Activated CD4-positive, alpha-beta T cell treated with anti-CD3 and anti-CD28 coated beads, Interleukin-2, amount 10 ng/mL, durations not matched to agents 7 days and 5 days (primary cell): ENCODE data around the gene TRIM8. TPM values are rescaled to one million over a fixed set of nuclear protein-coding genes. Genes with fewer than 3 reads are reported as not detected.
"Not testable (repeated sequence)": the region's sequence is repeated elsewhere in the genome, so short reads cannot be mapped to it uniquely, and the experiment has no call there.

Source experiments
- CTCF ChIA-PET: fragments of 350-600 bp; sonication (Branson Sonifier 250); formaldehyde crosslinking; loops from one replicate; lab custom pipeline; 2021; ENCODE audit warnings: antibody characterized with exemption; lab: Charles Lee
- POLR2A ChIA-PET: fragments of 350-600 bp; sonication (Branson Sonifier 250); formaldehyde crosslinking; loops from one replicate; lab custom pipeline; 2021; ENCODE audit warnings: antibody characterized with exemption; lab: Charles Lee
- DNase-seq: peaks from one replicate; pipeline ENCODE4 v3.0.0-alpha.2; 2020
- H3K27ac Mint-ChIP-seq: one replicate; pipeline ENCODE4 v1.8.0; 2021; ENCODE audit warnings: mild to moderate bottlenecking, moderate library complexity, mixed read lengths
- H3K27me3 Mint-ChIP-seq: one replicate; pipeline ENCODE4 v1.8.0; 2021; ENCODE audit warnings: mixed read lengths
- H3K36me3 Mint-ChIP-seq: one replicate; pipeline ENCODE4 v1.8.0; 2021; ENCODE audit warnings: low read depth, mixed read lengths
- H3K4me1 Mint-ChIP-seq: one replicate; pipeline ENCODE4 v1.8.0; 2021; ENCODE audit warnings: mixed read lengths
- H3K4me3 Mint-ChIP-seq: one replicate; pipeline ENCODE4 v1.8.0; 2021; ENCODE audit warnings: mild to moderate bottlenecking, moderate library complexity, mixed read lengths
- H3K9me3 Mint-ChIP-seq: one replicate; pipeline ENCODE4 v1.8.0; 2021; ENCODE audit warnings: mixed read lengths
- total RNA-seq, 2 experiments: library from RNA; stranded (reverse); gene quantifications; one replicate each; pipeline ENCODE4 v1.2.3, GENCODE V29; 2021

TRIM8 gene
- total RNA-seq, 2 experiments from 2014 or later, result 40.2 to 42.7 TPM

DNA sequence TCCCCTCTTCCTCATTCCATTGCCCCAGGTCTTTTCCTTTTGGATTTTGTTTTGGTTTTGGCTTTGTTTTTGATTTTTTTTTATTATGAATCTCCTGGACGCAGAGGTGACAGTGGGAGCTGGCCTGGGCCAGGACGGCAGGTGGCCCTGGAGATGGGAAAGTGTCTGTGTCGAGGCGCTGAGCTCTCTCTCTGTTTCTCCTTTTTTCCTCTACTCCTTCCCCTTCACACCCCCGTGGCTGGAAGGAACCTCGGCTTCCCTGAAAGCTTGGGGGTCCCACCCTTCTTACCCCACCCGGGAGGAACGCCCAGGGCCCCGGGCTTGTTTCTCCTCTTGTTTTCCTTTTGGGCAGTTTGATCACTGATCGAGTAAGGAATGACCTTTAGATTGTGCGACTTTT, 13.2 kb downstream of the TRIM8 start:
- no peaks in the 10 kb centered on the region for H3K9me3 Mint-ChIP-seq
- no peak for DNase-seq
- no peak overlapping the region for H3K4me3 Mint-ChIP-seq
- ChIA-PET CTCF (interaction anchor here (0.8 to 1.2 kb wide), 2 partner anchors 11 to 13 kb away, joined by 3 to 4 read pairs; partner anchors contain the start of gene TRIM8), POLR2A (interaction anchor here (0.7 kb wide), 1 partner anchor 404 kb away, joined by 3 read pairs; no protein-coding TSS in a partner anchor)
- peaks cover 38% of the 10 kb centered on the region for H3K36me3 Mint-ChIP-seq
- peaks cover 59% of the 10 kb centered on the region for H3K4me1 Mint-ChIP-seq
- H3K27ac Mint-ChIP-seq, result peak overlapping the region; percentile 69
- no peaks in the 10 kb centered on the region for H3K27me3 Mint-ChIP-seq

DNA sequence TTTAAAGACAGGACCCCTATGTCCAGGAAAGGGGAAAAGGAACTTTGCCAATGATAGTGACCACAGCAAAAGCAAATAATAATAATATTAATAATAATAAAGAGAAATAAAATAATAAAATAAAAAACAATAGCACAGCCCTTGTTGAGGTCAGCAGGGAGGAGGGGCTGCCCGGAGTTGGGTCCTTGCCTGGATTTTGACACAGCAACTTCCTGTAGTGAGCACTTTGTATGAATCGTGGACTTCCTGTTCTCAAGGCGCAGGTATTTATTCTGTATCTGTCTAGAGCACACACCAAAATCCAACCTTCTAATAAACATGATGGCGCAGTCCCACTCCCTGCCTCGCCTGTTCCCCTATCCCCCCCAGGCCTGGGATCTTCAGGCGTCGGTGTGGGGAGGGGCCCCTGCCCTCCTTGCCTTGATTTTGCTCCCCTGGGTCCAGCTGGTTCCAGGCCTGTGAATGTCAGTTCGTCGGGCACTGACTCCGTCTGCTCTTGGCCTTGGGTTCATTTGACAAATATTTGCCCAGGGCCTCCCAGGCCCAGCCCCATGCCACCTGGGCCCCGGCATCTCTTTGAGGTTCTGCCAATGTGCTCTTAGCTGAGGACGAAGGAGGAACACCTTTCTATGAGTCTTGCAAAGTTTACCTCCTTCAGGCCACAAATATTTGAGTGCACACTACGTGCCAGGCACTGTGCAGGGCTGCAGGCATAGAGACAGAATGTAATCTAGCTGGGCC, 13.9 kb downstream of the TRIM8 start:
- Mint-ChIP-seq H3K36me3 (peaks cover 33% of the 10 kb centered on the region), H3K4me1 (peaks cover 53% of the 10 kb centered on the region), H3K9me3 (no peaks in the 10 kb centered on the region), H3K27me3 (no peaks in the 10 kb centered on the region), H3K4me3 (no peak overlapping the region), H3K27ac (peak overlapping the region; percentile 76)
- DNase-seq, result no peak
- ChIA-PET CTCF (interaction anchor here (0.8 to 4.8 kb wide), 5 partner anchors 8 to 16 kb away, joined by 3 to 28 read pairs (median 3); no protein-coding TSS in a partner anchor), POLR2A (interaction anchor here (0.5 to 0.7 kb wide), 2 partner anchors 45 to 405 kb away, joined by 3 read pairs; no protein-coding TSS in a partner anchor)

DNA sequence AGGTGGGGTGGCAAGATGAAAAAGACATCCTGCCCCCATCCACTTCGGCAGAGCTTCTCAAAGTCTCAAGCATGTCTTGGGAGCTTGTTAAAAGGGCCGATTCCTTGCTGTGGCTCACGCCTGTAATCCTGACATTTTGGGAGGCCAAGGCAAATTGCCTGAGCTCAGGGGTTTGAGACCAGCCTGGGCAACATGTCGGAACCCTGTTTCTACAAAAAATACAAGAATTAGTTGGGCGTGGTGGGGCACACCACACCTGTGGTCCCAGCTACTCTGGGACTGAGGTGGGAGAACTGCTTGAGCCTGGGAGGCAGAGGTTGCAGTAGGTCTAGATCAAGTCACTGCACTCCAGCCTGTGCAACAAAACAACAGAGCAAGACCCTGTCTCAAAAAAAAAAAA, 14.5 kb downstream of the TRIM8 start:
- Mint-ChIP-seq H3K27me3 (no peaks in the 10 kb centered on the region), H3K9me3 (no peaks in the 10 kb centered on the region), H3K36me3 (peaks cover 27% of the 10 kb centered on the region), H3K27ac (peak overlapping the region; percentile 76), H3K4me3 (no peak overlapping the region), H3K4me1 (peaks cover 46% of the 10 kb centered on the region)
- ChIA-PET POLR2A (interaction anchor here (0.5 kb wide), 1 partner anchor 45 kb away, joined by 3 read pairs; no protein-coding TSS in a partner anchor), CTCF (interaction anchor here (0.9 to 4.8 kb wide), 4 partner anchors 8 to 17 kb away, joined by 3 to 28 read pairs (median 5); no protein-coding TSS in a partner anchor)
- DNase-seq, result no peak

DNA sequence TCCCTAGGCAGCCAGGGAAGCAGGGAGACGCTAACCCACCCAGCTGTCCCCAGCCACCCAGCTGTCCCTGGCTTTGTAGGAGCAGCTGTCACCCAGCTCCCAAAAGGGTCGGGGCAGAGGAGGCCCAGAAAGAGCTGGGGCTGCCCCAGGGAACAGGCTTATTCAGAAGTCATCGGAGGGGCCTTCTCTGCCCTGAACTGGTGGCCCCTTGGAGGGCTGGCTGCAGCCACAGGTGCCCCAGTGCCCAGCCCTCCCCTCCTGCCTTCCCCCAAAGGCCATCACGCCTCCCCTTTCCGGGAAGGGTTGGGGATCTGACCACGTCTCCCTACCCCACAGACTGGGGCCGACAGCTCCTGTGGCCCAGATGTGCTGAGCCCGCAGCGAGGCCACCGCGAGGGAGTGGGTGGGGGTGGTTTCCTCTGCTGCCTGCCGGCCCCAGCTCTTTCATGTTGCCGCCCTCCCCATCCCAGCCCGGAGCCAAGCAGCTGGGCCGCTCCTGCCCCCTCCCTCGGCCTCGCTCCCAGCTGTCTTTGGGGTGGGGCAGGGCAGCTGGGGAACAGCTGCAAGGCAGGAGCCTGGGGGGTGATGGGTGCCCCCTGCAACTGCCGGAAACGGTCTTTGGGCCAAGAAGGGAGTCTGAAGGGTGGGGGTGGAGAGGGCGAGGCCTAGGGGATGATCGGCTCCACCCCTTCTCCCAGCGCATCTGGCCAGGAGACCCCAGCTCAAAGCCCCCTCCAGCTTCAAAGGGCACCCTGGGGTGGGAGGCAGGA, 16.8 kb downstream of the TRIM8 start:
- H3K36me3 Mint-ChIP-seq, result peaks cover 15% of the 10 kb centered on the region
- peaks cover 45% of the 10 kb centered on the region for H3K4me1 Mint-ChIP-seq
- ChIA-PET POLR2A (interaction anchor here (0.6 kb wide), 2 partner anchors 15 to 53 kb away, joined by 3 to 14 read pairs; partner anchors contain the start of genes ARL3 and SFXN2), CTCF (interaction anchor here (0.8 to 4.8 kb wide), 7 partner anchors 9 to 262 kb away, joined by 3 to 28 read pairs (median 5); partner anchors contain the start of gene TRIM8)
- H3K27me3 Mint-ChIP-seq, result no peaks in the 10 kb centered on the region
- peak; percentile 70 for DNase-seq
- H3K9me3 Mint-ChIP-seq, result no peaks in the 10 kb centered on the region
- peak overlapping the region; percentile 92 for H3K27ac Mint-ChIP-seq
- peak overlapping the region; percentile 47 for H3K4me3 Mint-ChIP-seq

DNA sequence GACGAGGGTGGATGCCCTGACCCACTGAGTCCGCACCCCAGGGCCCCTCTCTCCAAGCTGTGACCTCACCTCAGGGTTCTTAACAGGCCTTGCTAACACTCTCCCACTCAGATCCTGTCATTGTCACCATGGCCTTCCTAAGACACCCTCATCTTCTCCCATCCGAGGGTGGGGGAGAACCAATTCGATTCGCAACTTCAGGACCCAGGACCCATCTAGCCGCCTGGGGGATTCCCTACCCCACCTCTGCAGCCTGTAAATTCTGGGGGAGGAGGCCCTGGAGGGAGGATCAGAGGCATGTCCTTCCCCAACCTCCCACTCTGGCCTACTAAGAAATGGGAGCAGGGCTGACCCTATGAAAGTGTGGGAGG, 17.4 kb downstream of the TRIM8 start:
- peaks cover 15% of the 10 kb centered on the region for H3K36me3 Mint-ChIP-seq
- H3K27me3 Mint-ChIP-seq, result no peaks in the 10 kb centered on the region
- no peak for DNase-seq
- no peaks in the 10 kb centered on the region for H3K9me3 Mint-ChIP-seq
- ChIA-PET CTCF (interaction anchor here (0.9 to 4.8 kb wide), 5 partner anchors 10 to 263 kb away, joined by 3 to 28 read pairs (median 5); partner anchors contain the start of gene TRIM8), POLR2A (no interaction called here)
- H3K27ac Mint-ChIP-seq, result peak overlapping the region; percentile 92
- peaks cover 45% of the 10 kb centered on the region for H3K4me1 Mint-ChIP-seq
- peak overlapping the region; percentile 47 for H3K4me3 Mint-ChIP-seq

DNA sequence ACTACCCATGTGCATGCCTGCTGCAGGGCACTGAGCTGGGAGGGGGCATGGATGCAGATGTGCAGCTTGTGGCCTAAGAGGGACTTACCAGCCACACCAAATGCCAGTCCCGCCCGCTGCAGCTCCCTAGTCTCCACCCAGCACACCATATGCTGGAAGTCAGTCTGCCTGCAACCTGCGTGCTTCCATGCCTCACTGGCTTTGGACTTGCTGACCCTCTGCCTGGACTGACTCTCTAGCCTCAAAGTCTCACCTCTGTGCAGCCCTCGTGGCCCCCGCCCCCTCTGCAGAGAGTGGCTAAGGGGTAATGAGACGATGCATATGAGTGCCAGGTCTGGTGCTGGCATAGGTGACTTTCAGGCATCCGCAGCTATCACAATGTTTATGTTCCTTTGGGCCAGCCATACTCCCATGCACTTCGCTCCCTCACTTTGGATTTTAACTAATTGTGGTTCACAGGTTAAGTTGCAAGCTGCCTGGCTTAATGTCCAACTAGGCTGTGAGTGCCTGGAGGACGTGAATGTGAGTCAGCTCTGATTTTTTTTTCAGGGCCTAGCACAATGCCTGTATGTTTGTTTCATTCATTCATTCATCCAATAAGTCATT, 21.7 kb downstream of the TRIM8 start:
- no peak overlapping the region for H3K4me3 Mint-ChIP-seq
- no peak overlapping the region for H3K27ac Mint-ChIP-seq
- POLR2A ChIA-PET, result no interaction called here
- no peaks in the 10 kb centered on the region for H3K9me3 Mint-ChIP-seq
- CTCF ChIA-PET, result interaction anchor here (0.7 to 1.3 kb wide), 4 partner anchors 10 to 89 kb away, joined by 3 to 6 read pairs (median 3); partner anchors contain the start of gene TRIM8
- H3K4me1 Mint-ChIP-seq, result peaks cover 28% of the 10 kb centered on the region
- no peaks in the 10 kb centered on the region for H3K36me3 Mint-ChIP-seq
- no peak for DNase-seq
- no peaks in the 10 kb centered on the region for H3K27me3 Mint-ChIP-seq

DNA sequence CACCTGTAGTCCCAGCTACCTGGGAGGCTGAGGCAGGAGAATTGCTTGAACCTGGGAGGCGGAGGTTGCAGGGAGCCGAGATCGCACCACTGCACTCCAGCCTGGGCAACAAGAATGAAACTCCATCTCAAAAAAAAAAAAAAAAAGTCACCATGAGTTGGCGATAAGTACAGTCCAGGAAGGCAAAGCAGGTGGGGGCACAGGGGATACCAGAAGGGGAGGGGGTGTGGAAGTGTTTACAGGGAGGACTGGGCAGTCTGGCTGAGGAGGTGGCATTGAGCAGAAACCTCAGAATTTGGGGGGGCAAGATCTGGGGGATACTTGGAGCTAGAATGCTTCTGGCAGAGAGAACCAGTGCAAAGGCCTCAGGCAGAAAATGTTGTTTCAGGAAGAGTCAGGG, 23.1 kb downstream of the TRIM8 start:
- H3K36me3 Mint-ChIP-seq, H3K4me3 Mint-ChIP-seq, H3K27ac Mint-ChIP-seq, DNase-seq, H3K27me3 Mint-ChIP-seq, POLR2A ChIA-PET, H3K9me3 Mint-ChIP-seq: not testable (repeated sequence)
- peaks cover 15% of the 10 kb centered on the region for H3K4me1 Mint-ChIP-seq
- CTCF ChIA-PET, result interaction anchor here (3.1 kb wide), 1 partner anchor 11 kb away, joined by 14 read pairs; no protein-coding TSS in a partner anchor

DNA sequence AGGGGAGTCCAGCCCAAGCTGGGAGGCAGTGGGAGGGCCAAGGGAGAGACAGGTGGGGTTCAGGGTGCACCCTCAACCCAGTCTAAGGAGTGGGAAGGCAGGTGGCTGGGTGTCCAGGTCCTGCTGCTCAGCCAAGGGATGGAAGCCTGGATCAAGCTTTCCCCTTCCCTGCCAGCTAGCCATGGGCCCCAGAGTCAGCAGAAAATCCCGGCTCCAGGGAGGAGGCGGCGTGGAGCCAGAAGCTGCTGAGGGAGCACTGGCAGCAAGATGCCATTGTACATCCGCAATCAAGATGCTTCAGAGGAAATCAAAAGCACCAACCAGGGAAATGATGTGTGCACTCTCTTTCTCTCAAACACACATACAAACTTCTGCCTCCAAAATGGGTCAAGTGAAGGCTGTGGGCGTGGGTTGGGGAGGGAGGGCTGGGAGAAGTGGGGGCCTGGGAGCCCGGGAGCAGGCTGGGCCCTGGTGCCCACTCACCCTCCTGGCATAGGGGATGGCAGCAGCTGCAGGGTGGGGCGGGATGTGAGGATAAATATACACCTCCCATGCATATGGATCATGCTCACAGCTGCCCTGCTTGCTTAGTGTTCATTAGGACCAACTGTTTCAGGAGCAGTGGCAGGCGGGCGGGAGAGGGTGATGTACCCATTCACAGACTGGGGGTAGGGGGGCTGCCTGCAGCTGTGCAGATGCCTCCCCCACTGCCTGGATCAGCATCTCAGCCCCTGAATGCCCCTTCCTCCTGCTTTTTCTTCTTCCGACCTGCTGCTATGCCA, 24.2 kb downstream of the TRIM8 start:
- H3K27me3 Mint-ChIP-seq, result no peaks in the 10 kb centered on the region
- peak overlapping the region; percentile 6 for H3K27ac Mint-ChIP-seq
- H3K4me3 Mint-ChIP-seq, result no peak overlapping the region
- ChIA-PET CTCF (interaction anchor here (0.6 to 3.1 kb wide), 7 partner anchors 8 to 52 kb away, joined by 3 to 14 read pairs (median 5); partner anchors contain the start of gene TRIM8), POLR2A (no interaction called here)
- peaks cover 22% of the 10 kb centered on the region for H3K4me1 Mint-ChIP-seq
- H3K9me3 Mint-ChIP-seq, result no peaks in the 10 kb centered on the region
- DNase-seq, result no peak
- no peaks in the 10 kb centered on the region for H3K36me3 Mint-ChIP-seq

DNA sequence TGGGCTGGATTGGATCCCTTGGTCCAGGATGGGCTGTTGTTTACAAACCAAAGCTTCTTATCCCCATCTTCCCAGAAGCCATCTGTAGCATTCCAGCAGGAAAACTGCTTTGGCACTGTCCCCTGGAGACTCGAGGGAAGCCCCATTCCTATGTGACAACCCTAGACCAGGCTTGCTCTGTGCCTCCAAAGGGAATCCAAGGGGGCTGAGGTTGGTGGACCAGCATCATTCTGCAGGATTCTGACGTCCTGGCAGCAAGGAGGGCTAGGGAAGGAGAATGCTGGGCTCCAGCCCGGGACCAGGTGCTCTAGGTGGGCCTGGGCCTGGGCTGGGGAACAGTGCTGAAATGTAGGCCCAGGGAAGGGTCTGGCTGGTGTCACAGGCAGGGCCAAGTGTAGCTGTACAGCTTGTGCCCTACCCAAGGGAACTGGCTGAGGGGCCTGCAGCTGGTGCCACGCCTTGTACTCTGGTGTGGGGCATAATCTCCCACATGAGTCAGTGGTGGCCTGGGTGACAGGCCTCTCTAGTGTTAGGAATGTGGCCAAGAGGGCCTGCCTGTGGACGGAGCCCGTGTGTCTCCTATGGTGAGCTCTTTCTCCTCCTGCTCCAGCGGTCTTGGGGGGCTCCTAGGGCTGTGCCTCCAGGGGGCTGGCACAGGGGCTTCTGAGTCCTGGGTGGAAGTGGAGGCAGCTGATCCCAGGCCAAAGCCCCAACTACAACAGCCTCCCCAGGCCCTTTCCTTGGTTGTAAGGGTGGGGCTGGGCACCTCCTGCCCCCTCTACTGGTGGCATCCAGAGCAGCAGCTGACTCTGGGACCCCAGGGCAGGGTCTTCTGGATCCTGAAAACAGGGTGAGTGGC, 25.2 kb downstream of the TRIM8 start:
- ChIA-PET POLR2A (no interaction called here), CTCF (interaction anchor here (0.6 to 3.1 kb wide), 15 partner anchors 9 to 270 kb away, joined by 3 to 14 read pairs (median 4); partner anchors contain the start of genes ARL3, SFXN2, SUFU and TRIM8)
- Mint-ChIP-seq H3K27me3 (no peaks in the 10 kb centered on the region), H3K9me3 (no peaks in the 10 kb centered on the region), H3K4me1 (peaks cover 30% of the 10 kb centered on the region), H3K36me3 (no peaks in the 10 kb centered on the region), H3K27ac (peak overlapping the region; percentile 9), H3K4me3 (no peak overlapping the region)
- no peak for DNase-seq

DNA sequence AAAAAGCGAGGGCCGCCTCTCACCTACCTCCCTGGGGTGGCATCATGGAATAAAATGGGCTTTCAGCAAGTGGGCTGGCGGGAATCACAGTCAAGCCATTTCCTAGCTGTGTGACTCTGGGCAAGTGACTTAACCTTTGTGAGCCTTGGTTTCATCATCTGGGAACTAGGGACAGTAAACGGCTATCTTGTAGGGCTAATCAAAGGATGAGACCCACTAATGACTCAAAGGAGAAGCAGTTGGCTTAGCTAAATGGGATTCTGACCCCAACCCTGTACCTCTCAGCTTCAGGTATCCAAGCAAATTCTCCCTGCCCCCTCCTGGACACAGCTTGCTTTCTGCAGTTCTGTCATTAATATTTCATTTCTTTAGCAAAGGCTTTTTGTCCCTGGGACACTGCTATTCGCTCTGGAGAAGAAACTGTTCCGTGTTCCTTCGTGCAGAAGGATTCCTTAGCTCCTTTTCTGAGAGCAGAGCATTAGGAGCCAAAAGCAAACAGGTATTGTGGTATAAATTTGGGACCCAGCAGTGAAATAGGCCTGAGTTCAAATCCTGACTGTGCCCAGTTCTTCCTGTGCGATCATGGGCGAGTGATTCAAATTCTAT, 25.9 kb downstream of the TRIM8 start:
- no peak for DNase-seq
- no peak overlapping the region for H3K4me3 Mint-ChIP-seq
- no peaks in the 10 kb centered on the region for H3K27me3 Mint-ChIP-seq
- no peaks in the 10 kb centered on the region for H3K9me3 Mint-ChIP-seq
- peaks cover 37% of the 10 kb centered on the region for H3K4me1 Mint-ChIP-seq
- ChIA-PET CTCF (interaction anchor here (0.6 to 3.1 kb wide), 13 partner anchors 8 to 271 kb away, joined by 3 to 14 read pairs (median 4); partner anchors contain the start of genes ARL3, SFXN2, SUFU and TRIM8), POLR2A (no interaction called here)
- H3K36me3 Mint-ChIP-seq, result peaks cover 4% of the 10 kb centered on the region
- peak overlapping the region; percentile 9 for H3K27ac Mint-ChIP-seq
